SW480 (cell line): ENCODE results near the gene TIMELESS.
"Not testable (repeated sequence)": the region's sequence is repeated elsewhere in the genome, so short reads cannot be mapped to it uniquely, and the experiment has no call there.

Experiments used
- DNase-seq: peaks from one replicate; pipeline ENCODE4 v3.0.0-alpha.2; 2016; ENCODE audit warnings: low spot score

Gene TIMELESS

DNA sequence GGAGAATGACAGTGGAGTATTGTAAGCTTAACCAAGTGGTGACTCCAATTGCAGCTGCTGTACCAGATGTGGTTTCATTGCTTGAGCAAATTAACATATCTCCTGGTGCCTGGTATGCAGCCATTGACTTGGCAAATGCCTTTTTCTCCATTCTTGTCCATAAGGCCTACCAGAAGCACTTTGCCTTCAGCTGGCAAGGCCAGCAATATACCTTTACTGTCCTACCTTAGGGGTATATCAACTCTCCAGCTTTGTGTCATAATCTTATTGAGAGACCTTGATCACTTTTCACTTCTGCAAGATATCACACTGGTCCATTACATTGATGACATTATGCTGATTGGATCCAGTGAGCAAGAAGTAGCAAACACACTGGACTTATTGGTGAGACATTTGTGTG, 47.6 kb downstream of the TIMELESS start:
- DNase-seq, result not testable (repeated sequence)

GRCh38 chr12:56401125-56401524, 48.1 kb downstream of the TIMELESS start:
- DNase-seq, result not testable (repeated sequence)

DNA sequence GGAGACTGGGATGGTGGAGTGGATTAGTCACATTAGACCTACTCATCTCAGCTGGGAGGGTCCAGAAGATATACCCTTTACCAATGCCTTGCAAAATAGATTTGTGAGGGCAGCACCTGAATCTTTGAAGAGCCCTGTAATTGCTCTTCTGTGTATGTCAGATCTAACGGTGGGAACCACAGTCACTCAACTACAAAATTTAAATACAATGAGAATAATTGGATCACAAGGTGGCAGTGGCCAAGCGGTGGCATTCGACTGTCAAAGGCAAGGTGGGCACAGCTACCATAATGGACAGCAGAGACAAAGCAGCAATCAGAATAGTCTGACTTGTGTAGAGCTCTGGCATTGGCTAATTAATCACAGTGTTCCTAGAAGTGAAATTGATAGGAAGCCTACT, 49.8 kb downstream of the TIMELESS start:
- not testable (repeated sequence) for DNase-seq

GRCh38 chr12:56398324-56398723, 50.9 kb downstream of the TIMELESS start:
- DNase-seq, result no peak

DNA sequence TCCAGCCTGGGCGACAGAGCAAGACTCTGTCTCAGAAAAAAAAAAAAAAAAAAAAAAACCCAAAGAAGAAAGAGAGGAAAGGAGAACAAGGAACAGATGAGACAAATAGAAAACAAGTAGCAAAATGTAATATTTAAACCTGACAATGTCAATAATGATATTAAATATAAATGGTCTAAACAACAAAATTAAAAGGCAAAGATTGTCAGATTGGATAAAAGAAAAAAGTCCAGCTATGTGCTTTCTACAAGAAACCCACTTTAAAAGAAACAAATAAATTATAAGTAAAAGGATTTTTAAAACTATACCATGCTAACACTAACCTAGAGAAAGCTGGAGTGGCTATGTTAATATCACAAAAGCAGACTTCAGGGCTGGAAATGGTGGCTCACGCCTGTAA, 56.9 kb downstream of the TIMELESS start:
- no peak for DNase-seq

DNA sequence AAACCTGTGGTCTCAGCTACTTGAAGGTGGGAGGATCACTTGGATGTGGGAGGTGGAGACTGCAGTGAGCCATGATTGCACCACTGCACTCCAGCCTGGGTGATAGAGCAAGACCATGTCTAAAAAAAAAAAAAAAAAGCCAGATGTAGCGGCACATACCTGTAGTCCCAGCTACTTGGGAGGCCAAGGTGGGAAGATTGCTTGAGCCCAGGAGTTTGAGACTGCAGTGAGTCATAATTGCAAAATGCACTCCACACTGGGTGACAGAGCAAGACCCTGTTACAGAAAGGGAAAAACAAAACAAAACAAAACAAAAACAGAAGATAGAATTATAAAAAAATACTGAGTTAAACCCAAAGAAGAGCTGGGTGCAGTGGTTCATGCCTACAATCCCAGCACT, 57.5 kb downstream of the TIMELESS start:
- DNase-seq, result no peak

DNA sequence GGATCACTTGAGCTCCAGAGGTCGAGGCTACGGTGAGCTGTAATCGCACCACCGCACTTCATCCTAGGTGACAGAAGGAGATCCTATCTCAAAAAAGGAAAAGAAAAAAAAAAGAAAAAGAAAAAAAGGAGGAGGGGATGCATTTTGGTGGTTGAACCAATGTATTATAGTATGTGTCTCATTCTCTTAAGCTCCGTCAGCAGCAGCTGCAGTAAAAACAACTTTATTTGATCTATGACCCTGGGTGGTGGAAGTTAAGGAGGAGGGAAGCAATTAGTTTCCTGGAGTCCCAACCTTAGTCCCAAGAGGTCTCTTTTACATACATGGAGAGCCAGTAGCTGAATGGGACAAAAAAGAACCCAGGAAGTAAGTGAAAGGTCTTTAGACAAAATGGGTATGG, 59.8 kb downstream of the TIMELESS start:
- DNase-seq, result no peak

DNA sequence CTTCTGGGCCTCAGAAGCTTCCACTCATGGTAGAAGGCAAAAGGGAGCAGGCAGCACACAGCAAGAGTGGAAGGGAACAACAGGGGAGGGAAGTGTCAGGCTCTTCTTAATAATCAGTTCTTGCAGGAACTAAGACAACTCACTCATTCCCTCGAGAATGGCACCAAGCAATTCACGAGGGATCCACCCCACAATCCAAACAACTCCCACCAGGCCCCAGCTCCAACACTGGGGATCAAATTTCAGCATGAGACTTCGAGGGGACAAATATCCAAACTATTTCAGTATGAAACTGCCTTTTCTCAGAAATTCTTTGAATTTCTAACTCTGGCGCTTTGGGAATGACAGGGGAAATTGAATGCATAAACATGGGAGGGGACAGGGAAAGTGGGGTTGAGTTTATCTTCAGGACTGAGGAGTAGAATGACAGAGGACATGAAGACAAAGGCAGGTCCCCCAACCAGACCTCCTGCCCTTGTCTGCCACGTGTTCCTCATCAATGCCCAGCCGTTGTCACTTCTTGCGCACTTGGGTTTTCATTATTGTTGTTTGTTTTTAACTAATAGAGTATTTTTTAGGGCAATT, 62.0 kb downstream of the TIMELESS start:
- no peak for DNase-seq

DNA sequence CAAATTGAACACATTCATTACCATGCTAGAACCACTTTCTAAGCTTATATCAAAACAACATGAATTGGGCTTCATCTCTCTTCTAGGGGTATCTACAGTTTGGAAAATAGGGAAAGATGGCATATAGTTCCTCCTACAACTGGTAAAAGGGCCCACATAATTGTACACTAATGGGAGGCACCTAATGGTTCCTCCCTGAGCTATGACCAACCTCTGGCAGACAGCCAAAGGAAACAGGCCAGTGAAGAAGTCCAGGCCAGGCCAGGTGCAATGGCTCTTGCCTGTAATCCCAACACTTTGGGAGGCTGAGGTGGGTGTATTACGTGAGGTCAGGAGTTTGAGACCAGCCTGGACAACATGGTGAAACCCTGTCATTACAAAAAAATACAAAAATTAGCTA, 63.4 kb downstream of the TIMELESS start:
- DNase-seq, result peak; percentile 11

GRCh38 chr12:56382611-56383010, 66.6 kb downstream of the TIMELESS start:
- DNase-seq, result no peak

GRCh38 chr12:56377989-56378316, 71.3 kb downstream of the TIMELESS start:
- DNase-seq, result no peak

- DNase-seq, result no peak
These were observed 71.8 kb downstream of the TIMELESS start for GRCh38 chr12:56377310-56377988.

DNA sequence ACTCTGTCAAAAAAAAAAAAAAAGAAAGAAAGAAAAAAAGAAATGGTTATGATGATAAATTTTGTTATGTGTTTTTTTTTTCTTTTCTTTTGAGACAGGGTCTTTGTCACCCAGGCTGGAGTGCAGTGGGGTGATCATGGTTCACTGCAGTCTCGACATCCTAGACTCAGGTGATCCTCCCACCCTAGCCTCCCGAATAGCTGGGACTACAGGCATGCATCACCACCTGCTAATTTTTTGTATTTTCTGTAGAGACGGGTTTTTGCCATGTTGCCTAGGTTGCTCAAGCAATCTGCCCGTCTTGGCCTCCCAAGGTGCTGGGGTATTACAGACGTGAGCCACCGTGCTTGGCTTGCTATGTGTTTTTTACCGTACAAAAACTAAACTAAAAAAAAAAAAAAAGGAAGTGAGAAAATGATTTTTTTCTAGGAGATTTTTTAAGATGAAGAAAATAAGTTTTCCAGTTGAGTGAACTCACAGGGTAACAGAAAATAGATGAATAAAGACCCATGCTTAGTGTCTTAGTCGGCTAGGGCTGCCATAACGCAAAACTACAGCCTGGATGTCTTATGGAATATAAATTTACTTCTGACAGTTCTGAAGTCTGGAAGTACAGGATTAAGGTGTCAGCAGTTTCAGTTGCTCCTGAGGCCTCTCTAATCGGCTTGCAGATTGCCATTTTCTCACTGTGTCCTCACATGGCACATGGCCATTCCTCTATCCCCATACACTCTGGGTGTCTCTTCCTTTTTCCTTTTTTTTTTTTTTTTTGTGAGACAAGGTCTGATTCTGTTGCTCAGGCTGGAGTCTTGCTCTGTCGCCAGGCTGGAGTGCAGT, 73.4 kb downstream of the TIMELESS start:
- no peak for DNase-seq

- DNase-seq, result no peak
These were observed 74.3 kb downstream of the TIMELESS start for GRCh38 chr12:56374726-56375597.

GRCh38 chr12:56373515-56373914, 75.7 kb downstream of the TIMELESS start:
- DNase-seq, result no peak

DNA sequence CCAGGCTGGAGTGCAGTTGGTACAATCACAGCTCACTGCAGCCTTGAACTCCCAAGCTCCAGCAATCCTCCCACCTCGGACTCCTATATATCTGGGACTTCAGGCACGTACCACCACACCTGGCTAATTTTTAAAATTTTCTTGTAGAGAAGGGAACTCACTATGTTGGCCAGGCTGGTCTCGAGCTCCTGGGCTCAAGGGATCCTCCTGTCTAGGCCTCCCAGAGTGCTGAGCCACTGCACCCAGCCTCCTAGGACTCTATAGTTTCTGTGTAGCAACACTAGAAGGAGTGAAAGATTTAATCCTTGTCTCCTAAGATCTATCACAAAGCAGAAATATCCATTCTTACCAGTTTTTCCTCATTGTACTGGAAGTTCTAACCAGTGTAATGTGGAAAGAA, 82.3 kb downstream of the TIMELESS start:
- DNase-seq, result no peak
